Germinal center (tissue), 1 donor: ENCODE data around the gene JARID2.
A peak's percentile ranks its signal among the peaks of the same experiment; 100 is the strongest.

Experiments
- DNase-seq: peaks from one replicate; pipeline ENCODE4 v3.0.0; 2012; ENCODE audit warnings: mixed read lengths, low spot score

The JARID2 gene

GRCh38 chr6:15247500-15248450 is 1.9 kb downstream of the JARID2 start:
- peak; percentile 66 for DNase-seq

- peak; percentile 90 for DNase-seq
These were observed 2.8 kb downstream of the JARID2 start for GRCh38 chr6:15248451-15249370.

- DNase-seq = no peak
These were observed 3.6 kb downstream of the JARID2 start for GRCh38 chr6:15249371-15250019.

- DNase-seq = no peak
These were observed 4.6 kb downstream of the JARID2 start for GRCh38 chr6:15250187-15251168.

- DNase-seq = no peak
These were observed 6.3 kb downstream of the JARID2 start for GRCh38 chr6:15252195-15252594.

GRCh38 chr6:15253203-15254022 is 7.5 kb downstream of the JARID2 start:
- no peak for DNase-seq

- peak; percentile 77 for DNase-seq
These were observed 8.5 kb downstream of the JARID2 start for GRCh38 chr6:15254070-15254975.

- DNase-seq = no peak
These were observed 9.6 kb downstream of the JARID2 start for GRCh38 chr6:15255481-15255880.

- DNase-seq = no peak
These were observed 10.1 kb downstream of the JARID2 start for GRCh38 chr6:15255909-15256395.

GRCh38 chr6:15256538-15257271 is 10.8 kb downstream of the JARID2 start:
- no peak for DNase-seq

GRCh38 chr6:15257357-15258132 is 11.7 kb downstream of the JARID2 start:
- DNase-seq = no peak

GRCh38 chr6:15259766-15260098 is 13.9 kb downstream of the JARID2 start:
- DNase-seq = no peak

GRCh38 chr6:15260099-15260821 is 14.4 kb downstream of the JARID2 start:
- no peak for DNase-seq

GRCh38 chr6:15263780-15264374 is 18.0 kb downstream of the JARID2 start:
- no peak for DNase-seq

- DNase-seq = no peak
These were observed 18.5 kb downstream of the JARID2 start for GRCh38 chr6:15264412-15264811.
